SK-N-SH (cell line): ENCODE measurements around the gene CNOT4.

Experiments used
- NRF1 ChIP-seq: IDR thresholded peaks from 2 replicates; pipeline ENCODE4 v1.6.1; 2012; ENCODE audit warnings: low read depth, mild to moderate bottlenecking, low read length
- TF ChIP-seq, protein P1 (sequence below): fragments of 200-600 bp; sonication (generic); IDR thresholded peaks from 2 replicates; pipeline ENCODE4 v1.6.1; 2017; ENCODE audit warnings: antibody characterized with exemption, mild to moderate bottlenecking, moderate library complexity
- TF ChIP-seq, protein P2 (sequence below): IDR thresholded peaks from 2 replicates; pipeline ENCODE4 v1.4.0; 2012; ENCODE audit warnings: low read depth

DNA sequence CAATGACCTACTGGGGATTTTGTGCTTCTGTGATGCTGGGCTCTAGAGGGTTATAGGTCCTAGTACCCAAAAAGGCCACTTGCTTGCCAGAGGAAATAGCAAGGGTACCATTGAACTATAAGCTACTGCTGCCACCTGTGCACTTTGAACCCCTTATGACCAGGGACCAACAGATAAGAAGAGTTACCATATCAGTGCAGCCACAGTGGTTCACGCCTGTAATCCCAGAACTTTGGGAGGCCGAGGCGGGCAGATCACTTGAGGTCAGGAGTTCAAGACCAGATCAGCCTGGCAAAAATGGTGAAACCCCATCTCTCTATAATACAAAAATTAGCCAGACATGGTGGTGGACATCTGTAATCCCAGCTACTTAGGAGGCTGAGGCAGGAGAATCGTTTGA, 15.5 kb upstream of the CNOT4 start:
- TF ChIP-seq, protein P1, sequence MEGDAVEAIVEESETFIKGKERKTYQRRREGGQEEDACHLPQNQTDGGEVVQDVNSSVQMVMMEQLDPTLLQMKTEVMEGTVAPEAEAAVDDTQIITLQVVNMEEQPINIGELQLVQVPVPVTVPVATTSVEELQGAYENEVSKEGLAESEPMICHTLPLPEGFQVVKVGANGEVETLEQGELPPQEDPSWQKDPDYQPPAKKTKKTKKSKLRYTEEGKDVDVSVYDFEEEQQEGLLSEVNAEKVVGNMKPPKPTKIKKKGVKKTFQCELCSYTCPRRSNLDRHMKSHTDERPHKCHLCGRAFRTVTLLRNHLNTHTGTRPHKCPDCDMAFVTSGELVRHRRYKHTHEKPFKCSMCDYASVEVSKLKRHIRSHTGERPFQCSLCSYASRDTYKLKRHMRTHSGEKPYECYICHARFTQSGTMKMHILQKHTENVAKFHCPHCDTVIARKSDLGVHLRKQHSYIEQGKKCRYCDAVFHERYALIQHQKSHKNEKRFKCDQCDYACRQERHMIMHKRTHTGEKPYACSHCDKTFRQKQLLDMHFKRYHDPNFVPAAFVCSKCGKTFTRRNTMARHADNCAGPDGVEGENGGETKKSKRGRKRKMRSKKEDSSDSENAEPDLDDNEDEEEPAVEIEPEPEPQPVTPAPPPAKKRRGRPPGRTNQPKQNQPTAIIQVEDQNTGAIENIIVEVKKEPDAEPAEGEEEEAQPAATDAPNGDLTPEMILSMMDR = no peak
- TF ChIP-seq, protein P2, sequence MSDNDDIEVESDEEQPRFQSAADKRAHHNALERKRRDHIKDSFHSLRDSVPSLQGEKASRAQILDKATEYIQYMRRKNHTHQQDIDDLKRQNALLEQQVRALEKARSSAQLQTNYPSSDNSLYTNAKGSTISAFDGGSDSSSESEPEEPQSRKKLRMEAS = no peak
- no peak for TF ChIP-seq NRF1
